AG10803 (cell line): ENCODE measurements around the gene NKX3-2.

Experiments used
- DNase-seq: peaks from one replicate; pipeline ENCODE4 v3.0.0; 2010; ENCODE audit warnings: low read depth
- H3K4me3 ChIP-seq: 2 replicates; pipeline ENCODE4 v1.5.1; 2011; ENCODE audit warnings: mild to moderate bottlenecking, low read length, control low read depth
- CTCF ChIP-seq: conservative IDR thresholded peaks from 2 replicates; pipeline ENCODE4 v1.5.1; 2011; ENCODE audit warnings: mild to moderate bottlenecking, low read length, control low read depth, inconsistent platforms

Gene NKX3-2

DNA sequence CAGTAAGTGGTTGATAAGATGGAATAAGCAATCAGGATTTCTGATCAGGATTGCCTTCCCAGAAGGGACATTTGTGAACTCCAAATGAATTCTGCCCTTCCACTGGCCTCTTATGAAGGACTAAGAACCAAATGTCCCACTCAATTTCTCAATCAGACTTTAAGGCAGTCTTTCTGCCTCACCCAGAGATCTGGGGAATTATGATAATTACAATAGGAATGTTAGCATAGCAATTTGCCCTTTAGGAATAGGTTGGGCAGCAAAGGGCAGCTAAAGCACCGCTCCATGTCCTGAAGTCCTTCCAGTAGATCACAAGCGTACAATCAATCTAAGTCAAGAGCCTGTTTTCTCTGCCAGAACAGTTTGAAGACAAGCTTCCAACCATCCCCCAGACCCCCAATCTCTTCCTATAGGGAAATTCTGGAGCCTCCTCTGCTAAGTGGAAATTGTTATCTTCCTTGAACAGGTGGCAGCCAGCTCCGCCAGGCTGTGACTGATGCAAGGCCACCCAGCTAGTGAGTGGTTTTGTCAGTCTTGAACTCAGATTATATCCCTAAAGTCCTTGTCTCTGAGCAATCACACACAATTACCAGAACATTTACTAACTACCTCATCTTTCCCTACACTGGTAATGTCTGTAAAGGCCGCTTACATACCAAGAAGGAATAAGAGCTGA is 18.6 kb downstream of the NKX3-2 start:
- no peak for TF ChIP-seq CTCF
- no peak for DNase-seq
- no peak overlapping the region for H3K4me3 ChIP-seq

DNA sequence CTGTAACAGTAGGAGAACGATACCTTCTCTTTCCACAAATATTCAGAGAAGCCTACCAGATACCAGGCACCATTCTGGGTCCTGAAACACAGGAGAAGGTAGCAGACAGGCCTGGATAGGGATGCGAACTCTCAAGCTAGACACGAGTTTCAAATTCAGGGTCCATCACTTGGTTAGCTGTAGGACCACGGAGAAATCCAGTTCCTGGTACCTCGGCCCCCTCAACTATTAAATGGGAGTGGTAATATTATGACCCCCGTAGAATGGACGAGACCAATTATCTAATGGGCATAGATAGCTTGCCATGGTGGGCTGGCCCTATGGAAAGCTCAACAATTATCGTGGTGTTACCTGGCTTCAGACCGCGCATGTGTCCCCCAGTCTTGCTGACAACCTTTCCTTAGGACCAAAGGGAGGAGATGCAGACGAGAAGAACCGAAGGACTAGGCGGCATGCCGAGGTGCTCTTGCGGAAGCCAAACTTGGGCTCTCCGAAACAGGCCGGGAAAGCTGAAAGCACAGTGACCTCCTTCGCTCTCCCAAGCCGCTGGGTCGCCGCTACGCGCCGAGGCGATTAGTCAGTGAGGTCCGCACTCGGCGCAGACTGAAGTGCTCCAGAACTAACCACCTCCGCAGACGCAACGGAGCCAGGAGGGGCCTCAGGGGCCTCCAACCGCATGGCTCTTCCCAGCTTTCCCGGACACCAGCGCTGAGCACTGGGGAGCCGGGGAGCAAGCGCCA is 19.6 kb downstream of the NKX3-2 start:
- TF ChIP-seq CTCF = no peak
- no peak overlapping the region for H3K4me3 ChIP-seq
- peak; percentile 13 for DNase-seq

DNA sequence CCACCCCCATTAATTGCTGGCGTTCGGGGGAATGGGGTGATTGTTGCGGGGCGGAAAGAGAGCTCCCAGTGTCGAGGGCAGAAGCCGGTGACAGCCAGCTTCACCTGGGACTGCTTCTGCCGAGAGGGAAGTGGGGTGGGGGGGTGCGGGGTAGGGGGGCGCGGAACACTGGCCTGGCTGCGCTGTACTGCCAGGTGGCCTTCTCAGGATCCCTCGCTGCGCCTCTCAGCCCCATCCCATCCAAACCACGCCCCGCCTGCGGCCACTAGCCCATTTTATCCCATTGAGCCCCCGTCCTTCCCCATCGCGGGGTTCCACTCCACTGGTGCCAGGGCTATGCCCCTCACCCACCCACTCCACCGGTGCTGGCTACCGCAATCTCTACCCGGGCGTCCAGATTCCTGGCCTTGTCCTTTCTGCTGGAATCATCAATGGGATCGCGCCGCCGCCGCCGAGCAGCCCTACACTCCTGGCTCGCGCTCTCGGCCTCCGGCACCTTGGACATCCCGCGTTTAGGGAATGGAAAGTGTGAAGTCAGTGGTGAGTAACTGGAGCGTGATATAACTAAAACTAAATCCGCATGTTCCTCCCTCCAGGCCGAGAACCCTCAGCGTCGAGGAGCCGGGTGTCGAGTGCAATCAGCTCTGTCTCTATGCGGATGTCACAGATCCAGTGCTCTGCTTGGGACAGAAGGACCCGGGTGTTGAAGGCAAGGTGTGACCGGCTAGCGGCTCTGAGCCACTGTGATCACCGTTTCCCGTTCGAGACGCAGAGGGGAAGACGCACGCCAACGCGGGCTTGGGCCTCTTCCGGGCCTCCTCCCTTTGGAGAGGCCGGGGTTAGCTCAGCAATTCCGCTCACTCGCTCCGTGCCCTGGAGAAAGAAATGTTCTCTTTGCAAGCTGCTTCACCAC is 20.5 kb downstream of the NKX3-2 start:
- DNase-seq = no peak
- TF ChIP-seq CTCF = no peak
- no peak overlapping the region for H3K4me3 ChIP-seq

DNA sequence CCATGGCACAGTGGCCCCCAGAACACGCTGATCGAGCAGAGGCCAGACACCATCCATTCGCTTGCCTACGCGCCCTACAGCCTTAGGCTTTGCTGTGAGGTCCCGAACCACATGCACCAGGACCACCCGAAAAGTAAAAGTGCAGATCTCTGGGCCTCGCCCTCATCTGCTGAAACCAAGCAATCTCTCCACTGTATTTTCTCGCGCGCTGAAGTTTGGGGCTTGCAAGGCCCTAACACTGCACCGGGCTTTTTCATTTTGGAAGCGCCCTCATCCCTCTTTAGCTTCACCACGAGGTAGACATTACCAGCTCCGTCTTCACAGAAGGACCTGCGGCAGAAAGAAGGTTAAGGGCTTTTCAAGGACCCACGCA is 21.2 kb downstream of the NKX3-2 start:
- TF ChIP-seq CTCF = no peak
- H3K4me3 ChIP-seq = no peak overlapping the region
- no peak for DNase-seq

- H3K4me3 ChIP-seq = no peak overlapping the region
- no peak for TF ChIP-seq CTCF
- no peak for DNase-seq
These were observed 21.8 kb downstream of the NKX3-2 start for GRCh38 chr4:13522282-13523104.

GRCh38 chr4:13521047-13521446 is 23.3 kb downstream of the NKX3-2 start:
- no peak for DNase-seq
- no peak for TF ChIP-seq CTCF
- no peak overlapping the region for H3K4me3 ChIP-seq
